C1 segment of cervical spinal cord (tissue), 14 donors: Measurements from ENCODE around the gene ARHGEF38.
"Not testable (repeated sequence)": the region's sequence is repeated elsewhere in the genome, so short reads cannot be mapped to it uniquely, and the experiment has no call there.

Experiments used
- DNase-seq, 14 donors: peaks; one replicate each; lab custom pipeline; 2025; lab: John Stamatoyannopoulos, UW

ARHGEF38 gene

DNA sequence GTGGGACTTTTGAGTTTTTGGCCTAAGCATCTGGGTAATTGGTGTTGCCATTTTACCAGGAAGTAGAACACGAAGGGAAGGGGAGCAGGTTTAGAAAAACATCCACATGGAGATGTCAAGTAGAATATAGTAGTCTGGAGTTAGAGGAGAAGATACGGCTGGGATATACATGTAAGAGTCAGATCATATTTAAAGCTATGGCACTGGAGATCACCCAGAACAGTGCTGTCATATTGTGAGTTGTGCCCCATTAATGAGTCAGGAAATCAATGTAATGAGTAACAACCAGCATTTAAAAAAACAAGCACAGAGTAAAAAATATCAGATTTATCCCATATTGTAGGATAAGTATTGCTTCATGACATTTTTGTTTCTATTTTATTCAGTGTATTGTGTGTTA, 160.3 kb downstream of the ARHGEF38 start:
- no peak for DNase-seq

DNA sequence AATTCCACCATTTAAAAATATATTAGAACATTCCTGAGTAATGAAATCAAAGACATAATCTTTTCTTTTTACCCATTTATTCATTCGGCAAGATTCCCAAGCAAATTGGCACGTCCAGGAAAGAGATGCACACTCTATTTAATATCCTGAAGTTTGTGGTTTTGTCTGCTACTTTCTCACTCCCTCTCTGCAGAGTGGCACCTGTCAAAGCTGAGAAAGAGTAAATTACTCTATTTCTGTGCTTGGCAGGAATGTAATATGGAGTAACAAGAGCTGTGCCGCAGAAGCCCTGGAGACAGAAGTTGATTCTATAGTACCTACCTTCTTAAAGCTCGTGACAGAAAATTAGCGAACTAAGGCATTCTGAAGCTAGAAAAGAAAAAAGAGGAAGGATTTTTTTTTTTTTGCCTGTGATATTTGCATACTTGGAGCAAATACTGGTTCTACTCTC, 161.7 kb downstream of the ARHGEF38 start:
- DNase-seq, result no peak

- no peak for DNase-seq
These were observed 162.5 kb downstream of the ARHGEF38 start for GRCh38 chr4:105714932-105715331.

DNA sequence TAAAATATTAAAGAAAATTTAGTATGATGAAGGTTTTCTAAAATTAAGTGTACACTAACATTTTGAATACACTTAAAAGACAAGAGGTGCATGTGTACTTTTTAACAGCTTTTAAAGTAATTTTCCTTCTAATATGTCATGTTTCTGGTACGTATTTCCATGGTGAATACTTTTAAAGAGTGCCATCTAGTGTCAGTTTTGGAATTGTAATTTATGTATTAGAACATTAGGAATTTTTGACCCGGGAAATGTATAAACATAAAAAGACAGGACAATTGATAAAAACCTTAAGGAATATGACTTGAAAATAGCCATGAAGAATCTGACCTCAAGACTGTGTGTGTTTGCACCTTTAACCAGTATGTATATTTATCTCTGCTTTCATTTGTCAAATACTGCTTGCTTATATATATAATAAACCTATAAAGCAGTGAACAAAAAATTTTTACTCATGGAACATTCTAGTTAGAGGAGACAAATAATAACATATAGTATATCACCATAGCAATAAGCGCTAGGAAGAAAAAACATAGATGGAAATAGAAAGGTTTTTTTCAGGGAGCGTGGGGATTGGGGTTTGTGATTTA, 163.4 kb downstream of the ARHGEF38 start:
- DNase-seq, result peak in 1 of 14 donors; percentile 10

GRCh38 chr4:105719204-105719603, 166.8 kb downstream of the ARHGEF38 start:
- DNase-seq, result no peak

DNA sequence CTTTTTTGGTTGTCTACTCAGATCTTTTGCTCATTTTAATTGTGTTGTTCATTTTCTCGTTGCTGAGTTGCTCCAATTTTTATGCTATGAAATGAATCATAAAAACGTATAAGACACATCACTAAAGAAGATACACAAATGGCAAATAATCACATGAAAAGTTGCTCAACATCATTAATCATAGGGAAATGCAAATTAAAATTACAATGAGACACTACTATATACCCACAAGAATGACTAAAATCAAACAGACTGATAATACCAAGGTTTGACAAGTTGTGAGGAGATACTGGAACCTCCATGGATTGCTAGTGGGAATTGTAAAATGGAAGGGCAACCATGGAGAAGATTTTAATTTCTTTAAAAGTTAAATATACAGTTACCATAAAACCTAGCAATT, 173.2 kb downstream of the ARHGEF38 start:
- DNase-seq, result no peak

DNA sequence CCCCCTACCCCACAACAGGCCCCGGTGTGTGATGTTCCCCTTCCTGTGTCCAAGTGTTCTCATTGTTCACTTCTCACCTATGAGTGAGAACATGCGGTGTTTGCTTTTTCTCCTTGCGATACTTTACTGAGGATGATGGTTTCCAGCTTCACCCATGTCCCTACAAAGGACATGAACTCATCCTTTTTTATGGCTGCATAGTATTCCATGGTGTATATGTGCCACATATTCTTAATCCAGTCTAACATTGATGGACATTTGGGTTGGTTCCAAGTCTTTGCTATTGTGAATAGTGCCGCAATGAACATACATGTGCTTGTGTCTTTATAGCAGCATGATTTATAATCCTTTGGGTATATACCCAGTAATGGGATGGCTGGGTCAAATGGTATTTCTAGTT, 177.5 kb downstream of the ARHGEF38 start:
- not testable (repeated sequence) for DNase-seq
